Esophagus muscularis mucosa (tissue), 4 donors: ENCODE measurements around the gene LRP8. TPM values are rescaled to one million over a fixed set of nuclear protein-coding genes. Genes with fewer than 3 reads are reported as not detected.

Experiments
- DNase-seq: peaks from one replicate; pipeline ENCODE4 v3.0.0-alpha.2; 2017; ENCODE audit errors: extremely low spot score
- H3K27ac ChIP-seq, 4 donors: fragments of 200-600 bp; sonication (generic); replicated peaks in 1 of 4; 1 replicate in 3 of 4; 2 replicates in 1 of 4; pipeline ENCODE4 v1.5.1; 2016 to 2019; ENCODE audit warnings: mild to moderate bottlenecking in 1 of 4
- H3K27me3 ChIP-seq, 4 donors: fragments of 200-600 bp; sonication (generic); one replicate each; pipeline versions ENCODE4 v1.5.1 to v1.6.0; 2016 to 2019
- H3K36me3 ChIP-seq, 4 donors: fragments of 200-600 bp; sonication (generic); one replicate each; pipeline ENCODE4 v1.5.1; 2016 to 2019
- H3K4me1 ChIP-seq, 4 donors: fragments of 200-600 bp; sonication (generic); one replicate each; pipeline ENCODE4 v1.5.1; 2016 to 2019
- H3K4me3 ChIP-seq, 4 donors: fragments of 200-600 bp; sonication (generic); 1 replicate in 2 of 4; 2 replicates in 2 of 4; pipeline ENCODE4 v1.5.1; 2016 to 2019; ENCODE audit warnings: mild to moderate bottlenecking in 4 of 4, moderate library complexity in 1 of 4
- H3K9me3 ChIP-seq, 4 donors: fragments of 200-600 bp; sonication (generic); 1 replicate in 3 of 4; 2 replicates in 1 of 4; pipeline ENCODE4 v1.5.1; 2016 to 2019
- EP300 ChIP-seq: sonication (generic); formaldehyde crosslinking; IDR thresholded peaks from one replicate; pipeline ENCODE4 v1.6.1; 2017; ENCODE audit warnings: antibody characterized with exemption
- POLR2A ChIP-seq: fragments of 450-650 bp; IDR thresholded peaks from one replicate; pipeline ENCODE4 v1.6.1; 2017; ENCODE audit warnings: antibody characterized with exemption, moderate library complexity, mild to moderate bottlenecking, low read depth
- POLR2AphosphoS5 ChIP-seq, 2 donors: sonication (generic); formaldehyde crosslinking; IDR thresholded peaks; one replicate each; pipeline ENCODE4 v1.6.1; 2017; ENCODE audit warnings: antibody characterized with exemption in 2 of 2
- WGBS: methylation state at CpG from one replicate; pipeline ENCODE4 v1.1.5; 2018; 5-methylcytosine and 5-hydroxymethylcytosine counted together
- intact Hi-C: fragments of 100-400 bp; cut with DNase I; formaldehyde crosslinking; loops from one replicate; pipeline ENCODE4 v1.15.1; 2023
- total RNA-seq, 4 donors: library from RNA; depleted of rRNA; stranded (reverse); fragments of >200 nt; gene quantifications; one replicate each; pipeline versions ENCODE4 v1.1.0 to v1.2.1, GENCODE V29; 2016
- TF ChIP-seq, protein P1 (sequence below), 3 experiments: fragments of 200-600 bp in 2 of 3; fragments of 450-650 bp in 1 of 3; sonication (generic) in 2 of 3; IDR thresholded peaks; one replicate each; pipeline ENCODE4 v1.5.1; 2017 to 2019; ENCODE audit warnings: antibody characterized with exemption in 3 of 3, mild to moderate bottlenecking in 2 of 3, moderate library complexity in 1 of 3

Gene LRP8
- total RNA-seq, 4 donors from 2014 or later: 0.83 to 6.0 (median 1.9) TPM

- intact Hi-C loops: no loop called here
- TF ChIP-seq EP300: no peak
- no peak for TF ChIP-seq POLR2A
- TF ChIP-seq POLR2AphosphoS5 (IDR thresholded peaks at IDR 0.05): no peak
- TF ChIP-seq, protein P1, sequence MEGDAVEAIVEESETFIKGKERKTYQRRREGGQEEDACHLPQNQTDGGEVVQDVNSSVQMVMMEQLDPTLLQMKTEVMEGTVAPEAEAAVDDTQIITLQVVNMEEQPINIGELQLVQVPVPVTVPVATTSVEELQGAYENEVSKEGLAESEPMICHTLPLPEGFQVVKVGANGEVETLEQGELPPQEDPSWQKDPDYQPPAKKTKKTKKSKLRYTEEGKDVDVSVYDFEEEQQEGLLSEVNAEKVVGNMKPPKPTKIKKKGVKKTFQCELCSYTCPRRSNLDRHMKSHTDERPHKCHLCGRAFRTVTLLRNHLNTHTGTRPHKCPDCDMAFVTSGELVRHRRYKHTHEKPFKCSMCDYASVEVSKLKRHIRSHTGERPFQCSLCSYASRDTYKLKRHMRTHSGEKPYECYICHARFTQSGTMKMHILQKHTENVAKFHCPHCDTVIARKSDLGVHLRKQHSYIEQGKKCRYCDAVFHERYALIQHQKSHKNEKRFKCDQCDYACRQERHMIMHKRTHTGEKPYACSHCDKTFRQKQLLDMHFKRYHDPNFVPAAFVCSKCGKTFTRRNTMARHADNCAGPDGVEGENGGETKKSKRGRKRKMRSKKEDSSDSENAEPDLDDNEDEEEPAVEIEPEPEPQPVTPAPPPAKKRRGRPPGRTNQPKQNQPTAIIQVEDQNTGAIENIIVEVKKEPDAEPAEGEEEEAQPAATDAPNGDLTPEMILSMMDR (IDR thresholded peaks at IDR 0.05): no peak
- no peaks in the 10 kb centered on the region for H3K36me3 ChIP-seq
- H3K27ac ChIP-seq: no peak overlapping the region
- no peaks in the 10 kb centered on the region for H3K27me3 ChIP-seq
- no peaks in the 10 kb centered on the region for H3K9me3 ChIP-seq
- 86% methylated on average over 3 of the region's 3 CpGs for WGBS
- no peak for DNase-seq
- peaks cover 0 to 8% (median 6%) of the 10 kb centered on the region in 4 donors for H3K4me1 ChIP-seq
- H3K4me3 ChIP-seq: no peak overlapping the region
Measured at GRCh38 chr1:53332833-53333232, 5.0 kb upstream of the LRP8 start.

DNA sequence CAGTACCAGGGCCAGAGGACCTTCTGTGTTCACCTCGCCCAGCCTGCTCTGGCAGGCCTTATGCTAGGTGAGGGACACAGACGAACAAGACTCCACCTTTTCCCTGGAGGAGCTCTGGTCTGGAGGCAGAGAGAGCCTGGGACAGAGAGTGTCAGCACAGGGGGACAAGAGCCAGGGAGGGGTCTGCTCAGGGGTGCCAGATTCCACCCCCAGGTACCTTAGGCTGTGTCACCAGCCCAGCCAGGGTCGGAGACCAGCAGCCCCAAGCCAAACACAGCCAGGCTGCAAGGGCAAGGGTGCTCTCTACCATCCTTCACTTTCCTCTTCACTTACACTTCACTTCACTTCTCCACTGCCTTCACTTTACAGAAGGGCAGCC is 4.3 kb upstream of the LRP8 start:
- H3K27me3 ChIP-seq: no peaks in the 10 kb centered on the region
- no peak for TF ChIP-seq POLR2AphosphoS5 (IDR thresholded peaks at IDR 0.05)
- TF ChIP-seq EP300: no peak
- TF ChIP-seq, protein P1 (IDR thresholded peaks at IDR 0.05): no peak
- TF ChIP-seq POLR2A: no peak
- no peaks in the 10 kb centered on the region for H3K36me3 ChIP-seq
- no peaks in the 10 kb centered on the region for H3K9me3 ChIP-seq
- 82% methylated on average over 3 of the region's 3 CpGs for WGBS
- intact Hi-C loops: no loop called here
- no peak overlapping the region for H3K27ac ChIP-seq
- peaks cover 4 to 13% (median 10%) of the 10 kb centered on the region in 4 donors for H3K4me1 ChIP-seq
- H3K4me3 ChIP-seq: no peak overlapping the region
- no peak for DNase-seq

DNA sequence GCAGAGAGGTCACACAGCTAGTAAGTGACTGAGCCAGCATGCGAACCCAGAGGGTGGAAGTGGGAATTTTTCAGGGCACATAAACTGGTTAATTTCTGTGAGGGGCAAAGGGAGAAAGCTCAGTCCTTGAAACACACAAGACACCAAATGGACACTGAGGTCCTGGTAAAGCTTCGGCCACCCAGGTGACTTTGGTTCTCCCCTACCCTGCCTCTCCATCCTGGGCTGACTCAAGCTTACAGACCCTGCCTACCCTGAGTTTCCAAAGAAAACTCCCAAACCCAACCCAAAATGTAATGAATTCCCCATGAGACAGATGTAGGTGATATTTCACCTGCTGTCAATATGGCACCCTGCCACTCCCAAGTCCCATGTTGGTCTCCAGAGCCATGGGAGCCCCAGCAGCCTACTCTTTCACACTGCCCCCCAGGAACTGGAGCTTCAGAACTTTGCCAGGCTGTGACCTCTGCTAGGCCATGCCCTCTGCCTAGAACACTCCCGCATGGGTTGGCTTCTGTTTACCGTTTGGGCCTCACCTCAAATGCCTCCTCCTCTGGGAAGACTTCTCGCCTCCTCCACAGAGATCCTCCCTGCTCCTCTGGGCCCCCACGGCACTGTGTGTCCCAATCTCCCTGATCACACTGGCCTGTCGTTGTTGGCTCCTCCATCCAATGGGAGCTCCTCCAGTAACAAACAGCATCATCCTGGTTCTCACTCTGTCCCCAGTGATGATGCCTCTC is 3.7 kb upstream of the LRP8 start:
- intact Hi-C loops: no loop called here
- no peaks in the 10 kb centered on the region for H3K36me3 ChIP-seq
- H3K27ac ChIP-seq: no peak overlapping the region
- peaks cover 10 to 19% (median 15%) of the 10 kb centered on the region in 4 donors for H3K4me1 ChIP-seq
- no peak for DNase-seq
- TF ChIP-seq EP300 (no peak), POLR2A (no peak)
- H3K4me3 ChIP-seq: no peak overlapping the region
- WGBS: 93% methylated on average over 7 of the region's 7 CpGs
- H3K27me3 ChIP-seq: no peaks in the 10 kb centered on the region
- no peaks in the 10 kb centered on the region for H3K9me3 ChIP-seq

DNA sequence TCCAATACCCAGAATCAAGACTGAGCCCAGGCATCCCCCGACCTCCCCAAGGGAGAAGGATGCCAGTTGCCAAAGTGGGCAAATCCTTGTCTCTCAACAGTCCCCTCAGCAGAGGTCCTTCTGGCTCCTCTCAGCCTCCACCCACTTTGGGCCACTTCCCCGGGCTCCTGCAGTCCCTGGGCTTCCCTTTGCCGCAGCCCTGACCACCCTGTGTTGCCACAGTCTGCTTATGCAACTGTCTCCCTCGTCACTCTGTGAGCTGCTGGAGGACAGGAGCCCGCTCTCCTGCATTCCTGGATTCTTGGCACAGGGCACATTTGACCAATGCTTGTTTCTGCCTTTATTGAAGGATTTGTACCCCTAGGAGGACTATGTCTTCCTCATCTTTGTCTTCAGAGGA is 2.9 kb upstream of the LRP8 start:
- no peak overlapping the region for H3K27ac ChIP-seq
- 87% methylated on average over 4 of the region's 5 CpGs for WGBS
- H3K27me3 ChIP-seq: no peaks in the 10 kb centered on the region
- TF ChIP-seq POLR2A (no peak), POLR2AphosphoS5 (IDR thresholded peaks at IDR 0.05) (no peak), EP300 (no peak)
- TF ChIP-seq, protein P1 (IDR thresholded peaks at IDR 0.05): no peak
- no peaks in the 10 kb centered on the region for H3K9me3 ChIP-seq
- no peak for DNase-seq
- H3K4me1 ChIP-seq: peaks cover 11 to 27% (median 22%) of the 10 kb centered on the region in 4 donors
- no peaks in the 10 kb centered on the region for H3K36me3 ChIP-seq
- intact Hi-C loops: no loop called here
- H3K4me3 ChIP-seq: no peak overlapping the region

- H3K4me1 ChIP-seq: peaks cover 17 to 34% (median 30%) of the 10 kb centered on the region in 4 donors
- no peak for DNase-seq
- H3K36me3 ChIP-seq: no peaks in the 10 kb centered on the region
- peak overlapping the region; percentile 65 to 86 (median 78) for H3K4me3 ChIP-seq
- H3K27me3 ChIP-seq: no peaks in the 10 kb centered on the region
- TF ChIP-seq POLR2A (no peak), POLR2AphosphoS5 (IDR thresholded peaks at IDR 0.05) (no peak), EP300 (no peak)
- TF ChIP-seq, protein P1 (IDR thresholded peaks at IDR 0.05): peak in 1 of 3 experiments; percentile 28
- no peaks in the 10 kb centered on the region for H3K9me3 ChIP-seq
- H3K27ac ChIP-seq: peak overlapping the region in 1 of 4 donors; percentile 52
- WGBS: 68% methylated on average over 31 of the region's 35 CpGs
- intact Hi-C loops: no loop called here
Measured at GRCh38 chr1:53328541-53329499, 950 bp upstream of the LRP8 start.
